Dendritic cell treated with granulocyte-macrophage colony-stimulating factor and Interleukin-4, amounts not matched to agents 40 ng/mL and 50 ng/mL, for 4 days (primary cell): ENCODE results near the gene APLP2.
A peak's percentile ranks its signal among the peaks of the same experiment; 100 is the strongest.

Source experiments
- H3K27ac Mint-ChIP-seq: one replicate; pipeline ENCODE4 v1.8.0; 2022; ENCODE audit warnings: mild to moderate bottlenecking, mixed read lengths
- H3K27me3 Mint-ChIP-seq: one replicate; pipeline ENCODE4 v1.8.0; 2022; ENCODE audit warnings: mild to moderate bottlenecking, mixed read lengths
- H3K36me3 Mint-ChIP-seq: one replicate; pipeline ENCODE4 v1.8.0; 2022; ENCODE audit warnings: low read depth, mixed read lengths
- H3K4me1 Mint-ChIP-seq: one replicate; pipeline ENCODE4 v1.8.0; 2022; ENCODE audit warnings: low read depth, mixed read lengths
- H3K4me3 Mint-ChIP-seq: one replicate; pipeline ENCODE4 v1.8.0; 2022; ENCODE audit warnings: mild to moderate bottlenecking, moderate library complexity, mixed read lengths
- H3K9me3 Mint-ChIP-seq: one replicate; pipeline ENCODE4 v1.8.0; 2022; ENCODE audit warnings: mixed read lengths
- intact Hi-C: fragments of 100-400 bp; cut with micrococcal nuclease; formaldehyde crosslinking; loops from one replicate; pipeline ENCODE4 v1.15.0; 2022

The APLP2 gene

GRCh38 chr11:130121445-130121978, 51.8 kb downstream of the APLP2 start:
- peaks cover 77% of the 10 kb centered on the region for H3K4me1 Mint-ChIP-seq
- no peak overlapping the region for H3K4me3 Mint-ChIP-seq
- H3K27ac Mint-ChIP-seq, result no peak overlapping the region
- peaks cover 2% of the 10 kb centered on the region for H3K27me3 Mint-ChIP-seq
- no peaks in the 10 kb centered on the region for H3K9me3 Mint-ChIP-seq
- H3K36me3 Mint-ChIP-seq, result peaks cover 68% of the 10 kb centered on the region
- intact Hi-C loops, result loop anchor here (5.0 kb wide), 1 partner anchor 49 kb away; no protein-coding TSS in a partner anchor

- H3K27me3 Mint-ChIP-seq, result peaks cover 2% of the 10 kb centered on the region
- H3K36me3 Mint-ChIP-seq, result peaks cover 68% of the 10 kb centered on the region
- intact Hi-C loops, result loop anchor here (5.0 kb wide), 1 partner anchor 50 kb away; no protein-coding TSS in a partner anchor
- H3K4me3 Mint-ChIP-seq, result no peak overlapping the region
- H3K27ac Mint-ChIP-seq, result no peak overlapping the region
- H3K4me1 Mint-ChIP-seq, result peaks cover 80% of the 10 kb centered on the region
- no peaks in the 10 kb centered on the region for H3K9me3 Mint-ChIP-seq
Observed at GRCh38 chr11:130122141-130122575, 52.5 kb downstream of the APLP2 start.

DNA sequence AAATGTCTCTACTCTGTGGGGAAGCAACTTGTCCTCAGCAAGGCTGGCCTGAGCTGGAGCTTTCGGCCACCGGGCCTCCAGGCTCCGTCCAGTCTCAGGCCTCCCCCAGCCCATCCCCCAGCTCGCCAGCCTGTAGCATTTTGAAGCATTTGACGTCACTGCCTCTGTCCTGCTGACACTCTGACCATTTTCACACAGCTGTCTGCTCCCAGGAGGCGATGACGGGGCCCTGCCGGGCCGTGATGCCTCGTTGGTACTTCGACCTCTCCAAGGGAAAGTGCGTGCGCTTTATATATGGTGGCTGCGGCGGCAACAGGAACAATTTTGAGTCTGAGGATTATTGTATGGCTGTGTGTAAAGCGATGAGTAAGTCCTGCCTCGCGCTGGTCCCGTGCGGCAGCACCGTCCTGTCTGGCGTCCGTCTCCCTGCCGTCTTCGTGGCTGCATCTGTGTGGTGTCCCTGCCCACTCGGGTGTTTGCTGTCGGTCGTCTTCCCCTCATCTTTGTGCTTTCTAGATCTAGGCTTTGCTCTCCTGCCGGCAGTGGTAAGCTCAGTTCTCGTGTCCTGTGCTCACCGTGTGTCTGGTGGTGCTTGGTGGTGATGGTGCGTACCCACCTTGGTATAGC, 53.8 kb downstream of the APLP2 start:
- intact Hi-C loops, result loop anchor here (1.0 to 5.0 kb wide), 3 partner anchors 29 to 121 kb away; partner anchors contain the start of gene PRDM10

GRCh38 chr11:130124096-130124495, 54.4 kb downstream of the APLP2 start:
- H3K36me3 Mint-ChIP-seq, result peaks cover 84% of the 10 kb centered on the region
- intact Hi-C loops, result loop anchor here (1.0 to 5.0 kb wide), 3 partner anchors 29 to 122 kb away; partner anchors contain the start of gene PRDM10
- H3K27ac Mint-ChIP-seq, result peak overlapping the region; percentile 81
- peak overlapping the region; percentile 23 for H3K4me3 Mint-ChIP-seq
- peaks cover 2% of the 10 kb centered on the region for H3K27me3 Mint-ChIP-seq
- peaks cover 69% of the 10 kb centered on the region for H3K4me1 Mint-ChIP-seq
- H3K9me3 Mint-ChIP-seq, result no peaks in the 10 kb centered on the region

More for the DNA sequence above, 53.8 kb downstream of the APLP2 start:
- peak overlapping the region; percentile 23 for H3K4me3 Mint-ChIP-seq
- peak overlapping the region; percentile 81 for H3K27ac Mint-ChIP-seq
- H3K9me3 Mint-ChIP-seq, result no peaks in the 10 kb centered on the region
- H3K4me1 Mint-ChIP-seq, result peaks cover 74% of the 10 kb centered on the region
- H3K36me3 Mint-ChIP-seq, result peaks cover 82% of the 10 kb centered on the region
- H3K27me3 Mint-ChIP-seq, result peaks cover 2% of the 10 kb centered on the region

GRCh38 chr11:130125638-130126037, 55.9 kb downstream of the APLP2 start:
- Mint-ChIP-seq H3K4me3 (no peak overlapping the region), H3K36me3 (peaks cover 89% of the 10 kb centered on the region), H3K27me3 (peaks cover 2% of the 10 kb centered on the region), H3K4me1 (peaks cover 56% of the 10 kb centered on the region), H3K9me3 (no peaks in the 10 kb centered on the region), H3K27ac (no peak overlapping the region)
- intact Hi-C loops, result loop anchor here (2.0 kb wide), 1 partner anchor 31 kb away; no protein-coding TSS in a partner anchor

DNA sequence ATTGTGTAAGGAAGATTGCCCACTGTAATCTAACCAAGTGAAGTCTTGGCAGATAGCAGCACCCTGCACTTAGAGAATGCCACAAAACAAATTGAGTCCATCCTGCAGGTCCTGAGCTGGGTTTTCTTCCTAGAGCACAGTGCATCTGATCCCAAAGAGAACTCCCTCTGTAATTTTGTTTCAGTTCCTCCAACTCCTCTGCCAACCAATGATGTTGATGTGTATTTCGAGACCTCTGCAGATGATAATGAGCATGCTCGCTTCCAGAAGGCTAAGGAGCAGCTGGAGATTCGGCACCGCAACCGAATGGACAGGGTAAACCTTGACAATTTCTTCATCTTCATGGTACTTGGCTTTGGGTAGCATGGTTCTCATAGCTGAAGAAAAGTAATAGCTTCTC, 56.8 kb downstream of the APLP2 start:
- H3K9me3 Mint-ChIP-seq, result no peaks in the 10 kb centered on the region
- H3K4me1 Mint-ChIP-seq, result peaks cover 56% of the 10 kb centered on the region
- intact Hi-C loops, result no loop called here
- H3K27me3 Mint-ChIP-seq, result peaks cover 2% of the 10 kb centered on the region
- no peak overlapping the region for H3K27ac Mint-ChIP-seq
- peaks cover 89% of the 10 kb centered on the region for H3K36me3 Mint-ChIP-seq
- H3K4me3 Mint-ChIP-seq, result no peak overlapping the region

DNA sequence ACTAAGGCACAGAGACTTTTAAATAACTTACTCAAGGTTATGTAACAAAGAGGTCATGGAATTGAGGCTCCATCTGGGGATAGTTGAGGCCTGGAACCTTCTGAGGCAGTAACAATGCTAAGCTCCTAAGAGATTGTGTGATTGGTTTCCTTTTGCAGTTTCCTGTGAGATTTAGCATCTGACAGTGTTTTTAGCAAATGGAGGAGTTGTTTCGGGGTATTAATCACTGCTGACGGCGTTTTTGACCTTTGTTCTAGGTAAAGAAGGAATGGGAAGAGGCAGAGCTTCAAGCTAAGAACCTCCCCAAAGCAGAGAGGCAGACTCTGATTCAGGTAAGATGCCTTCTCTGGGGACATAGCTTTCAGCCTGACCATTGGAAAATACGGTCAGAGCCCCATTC, 57.8 kb downstream of the APLP2 start:
- intact Hi-C loops, result no loop called here
- peaks cover 86% of the 10 kb centered on the region for H3K36me3 Mint-ChIP-seq
- peaks cover 52% of the 10 kb centered on the region for H3K4me1 Mint-ChIP-seq
- H3K4me3 Mint-ChIP-seq, result no peak overlapping the region
- H3K27me3 Mint-ChIP-seq, result peaks cover 2% of the 10 kb centered on the region
- no peak overlapping the region for H3K27ac Mint-ChIP-seq
- no peaks in the 10 kb centered on the region for H3K9me3 Mint-ChIP-seq

DNA sequence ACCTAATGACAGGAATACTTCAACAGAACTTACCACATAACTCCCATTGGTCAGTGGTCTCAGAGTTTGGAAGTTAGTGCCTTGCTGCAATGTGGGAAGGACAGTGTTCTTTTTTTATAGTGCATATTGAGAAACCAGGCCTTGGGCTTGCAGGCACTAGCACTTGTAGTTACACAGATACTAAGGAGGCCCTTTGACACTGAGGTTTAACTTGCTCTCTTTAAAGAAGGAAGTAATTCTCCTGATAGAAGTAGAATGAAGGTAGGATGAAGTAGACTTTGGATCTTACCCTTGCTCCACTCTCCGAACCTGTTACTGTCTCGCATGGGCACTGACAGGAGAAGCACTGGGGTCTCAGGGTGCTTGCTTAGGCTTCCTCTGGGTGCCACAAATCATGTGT, 58.9 kb downstream of the APLP2 start:
- Mint-ChIP-seq H3K4me3 (no peak overlapping the region), H3K4me1 (peaks cover 45% of the 10 kb centered on the region), H3K27me3 (peaks cover 2% of the 10 kb centered on the region), H3K27ac (no peak overlapping the region), H3K36me3 (peaks cover 85% of the 10 kb centered on the region), H3K9me3 (no peaks in the 10 kb centered on the region)
- intact Hi-C loops, result no loop called here

DNA sequence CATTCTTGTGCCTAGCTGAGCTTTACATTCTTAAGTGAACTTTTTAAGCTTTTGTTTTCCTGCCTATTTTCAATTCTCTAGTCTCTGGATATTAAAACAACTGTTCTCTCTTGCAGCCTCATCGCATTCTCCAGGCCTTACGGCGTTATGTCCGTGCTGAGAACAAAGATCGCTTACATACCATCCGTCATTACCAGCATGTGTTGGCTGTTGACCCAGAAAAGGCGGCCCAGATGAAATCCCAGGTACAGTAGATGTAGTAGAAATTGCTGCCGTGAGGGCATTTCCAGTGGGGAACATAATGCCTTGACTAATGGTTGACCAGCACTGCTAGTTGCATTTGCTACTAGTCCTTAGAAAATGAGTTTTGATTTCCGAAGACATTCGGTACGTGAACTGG, 60.2 kb downstream of the APLP2 start:
- Mint-ChIP-seq H3K4me3 (no peak overlapping the region), H3K9me3 (no peaks in the 10 kb centered on the region), H3K27me3 (no peaks in the 10 kb centered on the region), H3K27ac (no peak overlapping the region), H3K4me1 (peaks cover 32% of the 10 kb centered on the region), H3K36me3 (peaks cover 85% of the 10 kb centered on the region)
- intact Hi-C loops, result no loop called here

DNA sequence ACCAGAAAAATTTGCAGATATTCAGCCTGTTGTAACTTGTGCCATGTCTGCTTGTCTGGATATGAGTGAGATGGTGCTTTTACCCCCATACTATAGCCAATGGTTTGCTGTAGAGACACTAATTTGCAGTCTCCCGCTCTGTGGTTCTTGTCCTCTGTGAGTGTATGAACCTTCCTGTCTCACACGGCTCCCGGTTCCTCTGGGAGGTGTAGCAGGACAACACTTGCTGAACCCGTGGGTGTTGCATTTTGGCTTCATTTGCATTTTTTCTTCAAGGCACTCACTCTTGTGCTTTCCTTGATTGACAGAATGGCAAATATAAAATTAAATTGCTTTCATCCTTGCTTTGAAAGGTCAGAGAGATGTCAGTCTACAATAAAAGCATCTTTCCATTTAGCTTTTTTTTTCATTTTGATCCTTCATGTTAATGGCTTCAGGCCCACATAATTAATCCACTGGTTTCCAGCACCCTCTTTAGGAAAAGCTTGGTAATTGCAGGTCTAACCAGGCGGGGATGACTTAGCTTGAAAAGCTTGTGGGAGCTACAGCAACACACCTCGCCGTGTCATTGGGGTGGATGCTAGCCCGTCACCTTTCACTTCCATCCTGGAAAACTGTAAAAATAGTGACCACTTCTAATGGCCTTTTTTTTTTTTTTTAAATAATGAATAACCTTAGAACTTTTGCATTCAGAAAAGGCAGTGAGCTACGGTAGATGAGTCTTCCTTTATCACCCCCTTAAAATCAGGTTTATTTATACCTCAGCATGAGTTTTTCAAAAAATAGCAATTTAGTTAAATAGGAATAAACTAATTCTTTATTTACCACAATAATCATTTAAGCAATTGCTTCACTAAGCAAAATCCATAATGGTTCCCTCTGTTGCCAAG, 62.5 kb downstream of the APLP2 start:
- intact Hi-C loops, result loop anchor here (1.0 kb wide), 1 partner anchor 209 kb away; no protein-coding TSS in a partner anchor
- H3K4me3 Mint-ChIP-seq, result no peak overlapping the region
- H3K27me3 Mint-ChIP-seq, result no peaks in the 10 kb centered on the region
- H3K9me3 Mint-ChIP-seq, result no peaks in the 10 kb centered on the region
- H3K36me3 Mint-ChIP-seq, result peaks cover 96% of the 10 kb centered on the region
- peaks cover 16% of the 10 kb centered on the region for H3K4me1 Mint-ChIP-seq
- no peak overlapping the region for H3K27ac Mint-ChIP-seq

DNA sequence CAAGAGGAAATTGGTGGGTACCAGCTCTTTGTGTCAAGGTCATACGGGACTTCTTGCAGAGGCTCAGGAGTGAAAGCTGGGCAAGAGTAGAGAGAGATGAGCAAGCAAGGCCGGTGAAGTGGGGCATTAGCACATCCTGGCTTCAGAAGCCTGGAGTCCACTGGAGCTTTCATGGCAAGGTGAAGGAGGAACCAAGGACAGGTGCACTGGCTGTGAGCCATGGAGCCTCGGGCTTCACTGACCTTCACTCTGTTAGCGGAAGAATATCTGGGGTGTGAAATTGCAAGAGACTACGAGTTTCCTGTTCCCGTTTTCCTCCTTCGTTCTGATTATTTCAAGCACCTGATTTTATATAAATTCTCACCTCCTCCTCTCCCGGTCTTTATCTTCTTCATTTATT, 64.0 kb downstream of the APLP2 start:
- intact Hi-C loops, result no loop called here
- Mint-ChIP-seq H3K27me3 (no peaks in the 10 kb centered on the region), H3K27ac (no peak overlapping the region), H3K4me3 (no peak overlapping the region), H3K9me3 (no peaks in the 10 kb centered on the region), H3K4me1 (peaks cover 16% of the 10 kb centered on the region), H3K36me3 (peaks cover 94% of the 10 kb centered on the region)

DNA sequence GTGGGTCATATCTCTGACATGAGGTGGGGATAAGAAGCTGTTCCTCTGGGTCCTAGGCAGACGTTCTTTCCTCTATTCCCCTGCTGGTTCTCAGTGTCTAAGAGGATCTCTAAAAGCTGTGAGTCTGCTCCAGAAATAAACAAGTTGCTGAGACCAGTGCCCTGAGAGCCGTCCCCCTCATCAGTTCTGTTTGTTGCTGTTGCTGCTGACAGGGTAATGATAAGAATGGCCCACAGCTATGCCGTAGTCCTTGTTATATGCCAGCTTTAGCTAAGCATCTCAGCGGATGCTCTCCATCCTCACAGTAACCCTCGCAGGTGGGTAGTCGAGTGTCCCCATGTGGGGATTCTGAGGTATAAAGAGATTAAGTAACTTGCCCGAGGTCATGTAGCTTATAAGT, 66.4 kb downstream of the APLP2 start:
- Mint-ChIP-seq H3K4me1 (peaks cover 10% of the 10 kb centered on the region), H3K27me3 (no peaks in the 10 kb centered on the region), H3K9me3 (no peaks in the 10 kb centered on the region), H3K27ac (no peak overlapping the region), H3K36me3 (peaks cover 93% of the 10 kb centered on the region), H3K4me3 (no peak overlapping the region)
- intact Hi-C loops, result no loop called here

GRCh38 chr11:130137999-130138398, 68.3 kb downstream of the APLP2 start:
- intact Hi-C loops, result no loop called here
- Mint-ChIP-seq H3K9me3 (no peaks in the 10 kb centered on the region), H3K36me3 (peaks cover 97% of the 10 kb centered on the region), H3K4me1 (peaks cover 14% of the 10 kb centered on the region), H3K27me3 (no peaks in the 10 kb centered on the region), H3K27ac (no peak overlapping the region), H3K4me3 (no peak overlapping the region)

DNA sequence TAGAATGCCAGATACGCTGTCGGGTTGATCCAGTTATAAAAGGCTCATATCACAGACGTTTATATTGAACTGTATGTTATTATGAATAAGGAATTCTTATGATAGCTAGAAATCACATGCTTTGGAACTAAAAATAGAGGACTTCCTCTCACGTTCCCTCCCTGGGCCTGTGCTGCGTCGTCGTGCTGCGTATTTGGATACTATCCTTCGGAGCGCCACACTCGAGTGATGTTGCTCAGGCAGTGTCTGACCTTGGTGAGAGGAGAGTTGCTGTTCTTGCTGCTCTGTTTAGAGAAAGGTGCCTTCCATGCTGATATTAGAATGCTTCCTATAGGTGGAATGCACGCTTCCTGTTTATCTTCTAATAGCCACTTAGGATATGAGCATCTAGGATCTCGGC, 69.7 kb downstream of the APLP2 start:
- Mint-ChIP-seq H3K36me3 (peaks cover 97% of the 10 kb centered on the region), H3K4me1 (peaks cover 24% of the 10 kb centered on the region), H3K27me3 (no peaks in the 10 kb centered on the region), H3K27ac (no peak overlapping the region), H3K9me3 (no peaks in the 10 kb centered on the region), H3K4me3 (no peak overlapping the region)
- intact Hi-C loops, result no loop called here
